Liver (tissue), 9 donors: ENCODE measurements around the gene VPS37D. TPM values are rescaled to one million over a fixed set of nuclear protein-coding genes. Genes with fewer than 3 reads are reported as not detected.
"Not testable (repeated sequence)": the region's sequence is repeated elsewhere in the genome, so short reads cannot be mapped to it uniquely, and the experiment has no call there.

Source experiments
- DNase-seq: peaks from one replicate; pipeline ENCODE4 v3.0.0-alpha.2; 2017; ENCODE audit warnings: low spot score
- H3K27ac ChIP-seq, 2 donors: one replicate each; pipeline ENCODE4 v1.7.0; 2013; ENCODE audit warnings: inconsistent platforms in 2 of 2, low read length in 2 of 2, control low read depth in 1 of 2, low read depth in 1 of 2, mild to moderate bottlenecking in 1 of 2
- H3K27me3 ChIP-seq, 4 donors: one replicate each; pipeline versions ENCODE4 v1.6.1 to v1.7.0; 2013; ENCODE audit warnings: low read length in 3 of 4, inconsistent platforms in 1 of 4, mild to moderate bottlenecking in 1 of 4, moderate library complexity in 1 of 4; ENCODE audit not compliant: control insufficient read depth in 4 of 4, insufficient read depth in 4 of 4
- H3K36me3 ChIP-seq, 4 donors: one replicate each; pipeline versions ENCODE4 v1.6.1 to v1.7.0; 2013; ENCODE audit warnings: low read length in 3 of 4, mild to moderate bottlenecking in 3 of 4, low read depth in 1 of 4, moderate library complexity in 1 of 4; ENCODE audit not compliant: control insufficient read depth in 4 of 4, insufficient read depth in 3 of 4
- H3K4me1 ChIP-seq, 4 donors: one replicate each; pipeline versions ENCODE4 v1.6.1 to v1.7.0; 2013; ENCODE audit warnings: low read length in 3 of 4, mild to moderate bottlenecking in 3 of 4, moderate library complexity in 1 of 4; ENCODE audit not compliant: control insufficient read depth in 4 of 4, insufficient read depth in 4 of 4
- H3K4me3 ChIP-seq, 3 donors: one replicate each; pipeline versions ENCODE4 v1.6.1 to v1.7.0; 2013; ENCODE audit warnings: low read length in 3 of 3, control low read depth in 1 of 3, low read depth in 1 of 3, mild to moderate bottlenecking in 1 of 3
- H3K9ac ChIP-seq, 2 donors: one replicate each; pipeline ENCODE4 v1.7.0; 2013; ENCODE audit warnings: low read length in 2 of 2, mild to moderate bottlenecking in 2 of 2, moderate library complexity in 2 of 2, control low read depth in 1 of 2, low read depth in 1 of 2
- H3K9me3 ChIP-seq, 4 donors: one replicate each; pipeline versions ENCODE4 v1.6.1 to v1.7.0; 2013; ENCODE audit warnings: low read length in 3 of 4; ENCODE audit not compliant: control insufficient read depth in 4 of 4
- EGR1 ChIP-seq, 2 donors: IDR thresholded peaks; 2 replicates each; pipeline ENCODE4 v1.6.1; 2016 to 2018; ENCODE audit warnings: antibody characterized with exemption in 2 of 2, low read depth in 2 of 2
- FOXA2 ChIP-seq: IDR thresholded peaks from 2 replicates; pipeline ENCODE4 v1.6.1; 2016; ENCODE audit warnings: antibody characterized with exemption
- GABPA ChIP-seq, 2 donors: IDR thresholded peaks in 1 of 2; conservative IDR thresholded peaks in 1 of 2; 2 replicates each; pipeline ENCODE4 v1.6.1; 2016; ENCODE audit warnings: antibody characterized with exemption in 2 of 2, mild to moderate bottlenecking in 1 of 2, moderate library complexity in 1 of 2
- HNF4A ChIP-seq, 2 donors: conservative IDR thresholded peaks; 2 replicates each; pipeline ENCODE4 v1.6.1; 2016; ENCODE audit warnings: antibody characterized with exemption in 2 of 2, mild to moderate bottlenecking in 2 of 2
- HNF4G ChIP-seq: IDR thresholded peaks from 2 replicates; pipeline ENCODE4 v1.6.1; 2016; ENCODE audit warnings: antibody characterized with exemption
- JUND ChIP-seq, 2 donors: IDR thresholded peaks; 2 replicates each; pipeline ENCODE4 v1.6.1; 2016; ENCODE audit warnings: antibody characterized with exemption in 2 of 2
- MAX ChIP-seq: IDR thresholded peaks from 2 replicates; pipeline ENCODE4 v1.6.1; 2016; ENCODE audit warnings: antibody characterized with exemption
- REST ChIP-seq: IDR thresholded peaks from 2 replicates; pipeline ENCODE4 v1.6.1; 2016; ENCODE audit warnings: antibody characterized with exemption, mild to moderate bottlenecking
- RXRA ChIP-seq, 2 donors: IDR thresholded peaks; 2 replicates each; pipeline ENCODE4 v1.6.1; 2017 to 2018; ENCODE audit warnings: antibody characterized with exemption in 2 of 2, mild to moderate bottlenecking in 1 of 2
- SP1 ChIP-seq: IDR thresholded peaks from 2 replicates; pipeline ENCODE4 v1.6.1; 2018; ENCODE audit warnings: antibody characterized with exemption, mild to moderate bottlenecking
- TAF1 ChIP-seq: conservative IDR thresholded peaks from 2 replicates; pipeline ENCODE4 v1.6.1; 2016; ENCODE audit warnings: antibody characterized with exemption, mild to moderate bottlenecking
- YY1 ChIP-seq: IDR thresholded peaks from 2 replicates; pipeline ENCODE4 v1.6.1; 2016; ENCODE audit warnings: antibody characterized with exemption, mild to moderate bottlenecking
- WGBS: extraction: QIAGEN DNeasy Blood & Tissue Kit; methylation state at CpG from one replicate; pipeline ENCODE4 v1.1.7; 2013; 5-methylcytosine and 5-hydroxymethylcytosine counted together
- polyA plus RNA-seq, 2 donors: library from polyadenylated mRNA; stranded (reverse) in 1 of 2; unstranded in 1 of 2; fragments of 200-250 nt in 1 of 2; fragments of >200 nt in 1 of 2; fragmentation: Nextera tagmentation in 1 of 2; extraction: Ambion mirVana in 1 of 2; gene quantifications; one replicate each; pipeline versions ENCODE4 v1.2.1 to v1.2.3, GENCODE V29; 2013 to 2015
- total RNA-seq, 2 donors: library from RNA; depleted of rRNA; stranded (reverse); fragments of >200 nt; gene quantifications; one replicate each; pipeline ENCODE4 v1.2.3, GENCODE V29; 2014
- TF ChIP-seq, protein P1 (sequence below): fragments of 150-350 bp; IDR thresholded peaks from 2 replicates; pipeline ENCODE4 v1.5.1; 2017; ENCODE audit warnings: improper control_type of control experiment, low read depth, low read length; ENCODE audit not compliant: missing input control
- TF ChIP-seq, protein P2 (sequence below): IDR thresholded peaks from 2 replicates; pipeline ENCODE4 v1.6.1; 2016; ENCODE audit warnings: antibody characterized with exemption
- TF ChIP-seq, protein P3 (sequence below): IDR thresholded peaks from 2 replicates; pipeline ENCODE4 v1.6.1; 2016; ENCODE audit warnings: antibody characterized with exemption
- donor health status: healthy.
- donor health status: healthy.
- donor health status: healthy.
- donor health status: healthy.
- donor health status: healthy.

VPS37D gene
- total and polyA plus RNA-seq, 4 donors: 0.38 to 3.3 (median 1.3) TPM

- no peaks in the 10 kb centered on the region for H3K9me3 ChIP-seq
- no peaks in the 10 kb centered on the region for H3K27me3 ChIP-seq
- no peak overlapping the region for H3K9ac ChIP-seq
- no peaks in the 10 kb centered on the region for H3K36me3 ChIP-seq
- peaks cover 0 to 5% (median 0%) of the 10 kb centered on the region in 4 donors for H3K4me1 ChIP-seq
- no peak for DNase-seq
- H3K4me3 ChIP-seq: no peak overlapping the region
- TF ChIP-seq MAX (no peak), FOXA2 (no peak), GABPA (IDR thresholded peaks at IDR 0.05 in 1 of 2, conservative IDR thresholded peaks at IDR 0.05 in 1 of 2) (no peak), HNF4A (conservative IDR thresholded peaks at IDR 0.05) (no peak), RXRA (IDR thresholded peaks at IDR 0.05) (no peak), TAF1 (no peak), SP1 (no peak), YY1 (no peak), REST (no peak), HNF4G (no peak), JUND (IDR thresholded peaks at IDR 0.05) (no peak)
- TF ChIP-seq, protein P1, sequence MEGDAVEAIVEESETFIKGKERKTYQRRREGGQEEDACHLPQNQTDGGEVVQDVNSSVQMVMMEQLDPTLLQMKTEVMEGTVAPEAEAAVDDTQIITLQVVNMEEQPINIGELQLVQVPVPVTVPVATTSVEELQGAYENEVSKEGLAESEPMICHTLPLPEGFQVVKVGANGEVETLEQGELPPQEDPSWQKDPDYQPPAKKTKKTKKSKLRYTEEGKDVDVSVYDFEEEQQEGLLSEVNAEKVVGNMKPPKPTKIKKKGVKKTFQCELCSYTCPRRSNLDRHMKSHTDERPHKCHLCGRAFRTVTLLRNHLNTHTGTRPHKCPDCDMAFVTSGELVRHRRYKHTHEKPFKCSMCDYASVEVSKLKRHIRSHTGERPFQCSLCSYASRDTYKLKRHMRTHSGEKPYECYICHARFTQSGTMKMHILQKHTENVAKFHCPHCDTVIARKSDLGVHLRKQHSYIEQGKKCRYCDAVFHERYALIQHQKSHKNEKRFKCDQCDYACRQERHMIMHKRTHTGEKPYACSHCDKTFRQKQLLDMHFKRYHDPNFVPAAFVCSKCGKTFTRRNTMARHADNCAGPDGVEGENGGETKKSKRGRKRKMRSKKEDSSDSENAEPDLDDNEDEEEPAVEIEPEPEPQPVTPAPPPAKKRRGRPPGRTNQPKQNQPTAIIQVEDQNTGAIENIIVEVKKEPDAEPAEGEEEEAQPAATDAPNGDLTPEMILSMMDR: no peak
- 78% methylated on average over 8 of the region's 8 CpGs for WGBS
- H3K27ac ChIP-seq: no peak overlapping the region
Measured at GRCh38 chr7:73659983-73660382, 7.6 kb upstream of the VPS37D start.

GRCh38 chr7:73660594-73660993 is 7.0 kb upstream of the VPS37D start:
- H3K36me3 ChIP-seq: not testable (repeated sequence)
- WGBS: 40% methylated on average over 4 of the region's 4 CpGs

DNA sequence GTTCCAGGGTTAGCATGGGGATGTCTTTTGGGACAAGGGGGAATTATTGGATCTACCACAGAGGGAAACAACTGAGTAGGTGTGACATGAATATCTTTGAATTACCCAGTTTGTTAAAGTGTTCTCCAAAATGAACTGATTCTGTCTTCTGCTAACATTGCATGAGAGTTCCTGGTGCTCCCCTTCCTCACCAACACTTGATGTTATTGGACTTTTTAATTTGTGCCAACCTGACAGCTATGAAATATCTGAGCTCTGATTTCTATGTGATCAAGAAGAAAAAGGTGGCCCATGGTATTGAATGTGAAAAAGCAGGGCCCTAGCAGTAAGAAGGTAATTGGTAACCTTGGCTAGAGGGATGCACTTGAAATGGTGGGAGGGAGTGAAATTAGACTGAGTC is 4.6 kb upstream of the VPS37D start:
- H3K9me3 ChIP-seq: no peaks in the 10 kb centered on the region
- H3K9ac ChIP-seq: no peak overlapping the region
- no peaks in the 10 kb centered on the region for H3K27me3 ChIP-seq
- H3K4me3 ChIP-seq: no peak overlapping the region
- H3K36me3 ChIP-seq: no peaks in the 10 kb centered on the region
- H3K4me1 ChIP-seq: peaks cover 3 to 24% (median 12%) of the 10 kb centered on the region in 4 donors
- no peak overlapping the region for H3K27ac ChIP-seq
- DNase-seq: no peak
- TF ChIP-seq MAX (no peak), EGR1 (IDR thresholded peaks at IDR 0.05; ENCODE audit: low read depth in 2 of 2) (no peak), REST (no peak), RXRA (IDR thresholded peaks at IDR 0.05) (no peak), YY1 (no peak), HNF4A (conservative IDR thresholded peaks at IDR 0.05) (no peak), JUND (IDR thresholded peaks at IDR 0.05) (no peak)
- TF ChIP-seq, protein P2, sequence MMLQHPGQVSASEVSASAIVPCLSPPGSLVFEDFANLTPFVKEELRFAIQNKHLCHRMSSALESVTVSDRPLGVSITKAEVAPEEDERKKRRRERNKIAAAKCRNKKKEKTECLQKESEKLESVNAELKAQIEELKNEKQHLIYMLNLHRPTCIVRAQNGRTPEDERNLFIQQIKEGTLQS: no peak
- TF ChIP-seq, protein P3, sequence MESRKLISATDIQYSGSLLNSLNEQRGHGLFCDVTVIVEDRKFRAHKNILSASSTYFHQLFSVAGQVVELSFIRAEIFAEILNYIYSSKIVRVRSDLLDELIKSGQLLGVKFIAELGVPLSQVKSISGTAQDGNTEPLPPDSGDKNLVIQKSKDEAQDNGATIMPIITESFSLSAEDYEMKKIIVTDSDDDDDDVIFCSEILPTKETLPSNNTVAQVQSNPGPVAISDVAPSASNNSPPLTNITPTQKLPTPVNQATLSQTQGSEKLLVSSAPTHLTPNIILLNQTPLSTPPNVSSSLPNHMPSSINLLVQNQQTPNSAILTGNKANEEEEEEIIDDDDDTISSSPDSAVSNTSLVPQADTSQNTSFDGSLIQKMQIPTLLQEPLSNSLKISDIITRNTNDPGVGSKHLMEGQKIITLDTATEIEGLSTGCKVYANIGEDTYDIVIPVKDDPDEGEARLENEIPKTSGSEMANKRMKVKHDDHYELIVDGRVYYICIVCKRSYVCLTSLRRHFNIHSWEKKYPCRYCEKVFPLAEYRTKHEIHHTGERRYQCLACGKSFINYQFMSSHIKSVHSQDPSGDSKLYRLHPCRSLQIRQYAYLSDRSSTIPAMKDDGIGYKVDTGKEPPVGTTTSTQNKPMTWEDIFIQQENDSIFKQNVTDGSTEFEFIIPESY: no peak

More at GRCh38 chr7:73660594-73660993, 7.0 kb upstream of the VPS37D start:
- H3K4me3 ChIP-seq, H3K27ac ChIP-seq, H3K27me3 ChIP-seq, H3K4me1 ChIP-seq, DNase-seq, H3K9ac ChIP-seq, H3K9me3 ChIP-seq: not testable (repeated sequence)
